Sigmoid colon (tissue), 4 donors: ENCODE results near the gene PPP1R12B.

ENCODE experiments used
- EP300 ChIP-seq, 4 donors: sonication (generic); formaldehyde crosslinking; IDR thresholded peaks; one replicate each; pipeline ENCODE4 v1.6.1; 2017; ENCODE audit warnings: antibody characterized with exemption in 4 of 4
- POLR2A ChIP-seq, 2 donors: fragments of 450-650 bp; IDR thresholded peaks; one replicate each; pipeline ENCODE4 v1.6.1; 2016; ENCODE audit warnings: antibody characterized with exemption in 2 of 2, mild to moderate bottlenecking in 2 of 2, moderate library complexity in 2 of 2
- POLR2AphosphoS5 ChIP-seq, 4 donors: sonication (generic); formaldehyde crosslinking; IDR thresholded peaks; one replicate each; pipeline ENCODE4 v1.6.1; 2017; ENCODE audit warnings: antibody characterized with exemption in 4 of 4
- TF ChIP-seq, protein P1 (sequence below), 4 experiments: fragments of 450-650 bp in 3 of 4; fragments of 200-600 bp in 1 of 4; IDR thresholded peaks; one replicate each; pipeline ENCODE4 v1.5.1; 2016 to 2019; ENCODE audit warnings: antibody characterized with exemption in 4 of 4, mild to moderate bottlenecking in 3 of 4, moderate library complexity in 2 of 4

DNA sequence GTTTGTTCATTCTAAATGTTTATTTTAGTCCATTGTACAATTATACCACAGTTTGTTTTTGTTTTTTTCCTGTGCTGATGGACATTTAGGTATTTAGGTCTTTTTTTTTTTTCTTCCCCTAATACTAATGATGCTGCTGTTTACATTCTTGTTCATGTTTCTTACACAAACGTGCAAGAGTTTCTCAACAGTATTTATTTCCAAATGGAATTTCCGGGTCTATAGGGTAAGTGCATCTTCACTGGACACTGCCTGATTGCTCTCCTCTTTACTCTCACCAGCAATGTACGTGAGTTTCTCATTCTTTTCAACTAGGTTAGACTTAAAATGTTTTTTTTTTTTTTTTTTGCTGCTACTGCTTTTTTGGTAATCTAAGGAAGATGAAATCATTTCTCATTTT, 122.7 kb downstream of the PPP1R12B start:
- TF ChIP-seq POLR2AphosphoS5 (IDR thresholded peaks at IDR 0.05): no peak
- TF ChIP-seq POLR2A (IDR thresholded peaks at IDR 0.05): no peak
- TF ChIP-seq, protein P1, sequence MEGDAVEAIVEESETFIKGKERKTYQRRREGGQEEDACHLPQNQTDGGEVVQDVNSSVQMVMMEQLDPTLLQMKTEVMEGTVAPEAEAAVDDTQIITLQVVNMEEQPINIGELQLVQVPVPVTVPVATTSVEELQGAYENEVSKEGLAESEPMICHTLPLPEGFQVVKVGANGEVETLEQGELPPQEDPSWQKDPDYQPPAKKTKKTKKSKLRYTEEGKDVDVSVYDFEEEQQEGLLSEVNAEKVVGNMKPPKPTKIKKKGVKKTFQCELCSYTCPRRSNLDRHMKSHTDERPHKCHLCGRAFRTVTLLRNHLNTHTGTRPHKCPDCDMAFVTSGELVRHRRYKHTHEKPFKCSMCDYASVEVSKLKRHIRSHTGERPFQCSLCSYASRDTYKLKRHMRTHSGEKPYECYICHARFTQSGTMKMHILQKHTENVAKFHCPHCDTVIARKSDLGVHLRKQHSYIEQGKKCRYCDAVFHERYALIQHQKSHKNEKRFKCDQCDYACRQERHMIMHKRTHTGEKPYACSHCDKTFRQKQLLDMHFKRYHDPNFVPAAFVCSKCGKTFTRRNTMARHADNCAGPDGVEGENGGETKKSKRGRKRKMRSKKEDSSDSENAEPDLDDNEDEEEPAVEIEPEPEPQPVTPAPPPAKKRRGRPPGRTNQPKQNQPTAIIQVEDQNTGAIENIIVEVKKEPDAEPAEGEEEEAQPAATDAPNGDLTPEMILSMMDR (IDR thresholded peaks at IDR 0.05): no peak
- TF ChIP-seq EP300 (IDR thresholded peaks at IDR 0.05): no peak
